Mammary epithelial cell (primary cell): ENCODE results near the gene SLC22A13.

Experiments used
- CTCF ChIP-seq, 2 donors: IDR thresholded peaks in 1 of 2; conservative IDR thresholded peaks in 1 of 2; 2 replicates each; pipeline ENCODE4 v1.5.1; 2011 to 2012; ENCODE audit warnings: inconsistent platforms in 2 of 2, low read length in 2 of 2, mild to moderate bottlenecking in 2 of 2, control low read depth in 1 of 2, low read depth in 1 of 2; ENCODE audit not compliant: insufficient read depth in 1 of 2; ENCODE audit errors: extremely low read depth in 1 of 2
- EZH2 ChIP-seq: IDR thresholded peaks from 2 replicates; pipeline ENCODE4 v1.6.1; 2012; ENCODE audit warnings: low read length, inconsistent platforms, borderline replicate concordance

- TF ChIP-seq CTCF (conservative IDR thresholded peaks at IDR 0.05 in 1 of 2, IDR thresholded peaks at IDR 0.05 in 1 of 2; ENCODE audit: extremely low read depth in 1 of 2, insufficient read depth in 1 of 2, low read depth in 1 of 2, low read length in 2 of 2) (no peak), EZH2 (no peak)
These were observed 10.7 kb downstream of the SLC22A13 start for GRCh38 chr3:38276081-38276916.
